ENCODE data around the gene PDE4D.

The PDE4D gene

DNA sequence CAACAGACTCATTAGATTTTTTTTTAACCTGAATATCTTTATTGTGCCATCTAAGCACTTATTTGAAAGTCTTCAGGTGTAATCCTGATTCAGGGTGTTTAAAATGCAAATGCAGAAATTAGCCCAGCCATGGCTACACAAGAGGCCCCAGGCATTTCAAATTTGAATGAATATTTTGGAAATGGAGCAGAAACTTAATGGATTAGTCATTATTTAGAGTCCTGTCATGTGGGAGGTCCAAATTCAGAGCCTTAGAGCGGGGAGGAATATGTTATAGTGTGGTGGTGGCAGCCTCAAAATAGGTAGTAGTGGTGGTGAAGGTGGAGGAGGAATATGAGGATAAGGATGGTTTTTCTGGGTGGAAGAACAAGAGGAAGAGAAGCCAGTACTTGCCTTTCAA, 743.7 kb downstream of the PDE4D start:
- Histone ChIP-seq H3K36me3 (ENCODE audit: control insufficient read depth in 1 of 2, insufficient read depth in 2 of 2, low read length in 2 of 2) (no peaks in the 10 kb centered on the region), H3K4me3 (ENCODE audit: low read depth in 1 of 2, low read length in 2 of 2) (no peak overlapping the region), H3K27me3 (ENCODE audit: control insufficient read depth in 1 of 2, insufficient read depth in 2 of 2, low read length in 2 of 2) (no peaks in the 10 kb centered on the region), H3K4me1 (ENCODE audit: control insufficient read depth in 1 of 2, insufficient read depth in 2 of 2, low read length in 2 of 2) (no peaks in the 10 kb centered on the region), H3K27ac (ENCODE audit: low read depth, low read length) (no peak overlapping the region), H3K9ac (ENCODE audit: low read depth in 1 of 2, low read length in 2 of 2) (no peak overlapping the region), H3K9me3 (ENCODE audit: control insufficient read depth in 1 of 2, low read length in 2 of 2) (no peaks in the 10 kb centered on the region)

DNA sequence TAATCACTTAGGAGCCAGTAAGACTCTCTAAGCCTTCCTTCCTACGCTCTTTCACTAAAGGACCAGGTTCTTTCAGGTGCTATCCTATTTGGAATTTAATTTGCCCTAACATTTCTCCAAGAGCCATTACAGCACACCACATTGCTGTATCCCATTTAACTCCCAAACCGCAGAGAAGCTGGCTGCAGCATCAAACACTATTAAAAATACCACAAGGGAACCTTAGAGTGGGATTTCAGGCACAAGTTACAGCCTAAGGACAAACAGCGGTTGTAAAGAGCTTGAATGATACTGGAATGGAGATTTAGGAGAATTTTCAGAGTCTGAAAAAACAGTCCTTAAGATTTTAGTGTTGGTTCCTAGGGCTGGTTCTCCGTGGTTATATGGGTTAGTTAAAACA, 744.3 kb downstream of the PDE4D start:
- Histone ChIP-seq H3K4me1 (ENCODE audit: control insufficient read depth in 1 of 2, insufficient read depth in 2 of 2, low read length in 2 of 2) (no peaks in the 10 kb centered on the region), H3K4me3 (ENCODE audit: low read depth in 1 of 2, low read length in 2 of 2) (no peak overlapping the region), H3K27ac (ENCODE audit: low read depth, low read length) (no peak overlapping the region), H3K27me3 (ENCODE audit: control insufficient read depth in 1 of 2, insufficient read depth in 2 of 2, low read length in 2 of 2) (no peaks in the 10 kb centered on the region), H3K36me3 (ENCODE audit: control insufficient read depth in 1 of 2, insufficient read depth in 2 of 2, low read length in 2 of 2) (no peaks in the 10 kb centered on the region), H3K9ac (ENCODE audit: low read depth in 1 of 2, low read length in 2 of 2) (no peak overlapping the region), H3K9me3 (ENCODE audit: control insufficient read depth in 1 of 2, low read length in 2 of 2) (no peaks in the 10 kb centered on the region)

DNA sequence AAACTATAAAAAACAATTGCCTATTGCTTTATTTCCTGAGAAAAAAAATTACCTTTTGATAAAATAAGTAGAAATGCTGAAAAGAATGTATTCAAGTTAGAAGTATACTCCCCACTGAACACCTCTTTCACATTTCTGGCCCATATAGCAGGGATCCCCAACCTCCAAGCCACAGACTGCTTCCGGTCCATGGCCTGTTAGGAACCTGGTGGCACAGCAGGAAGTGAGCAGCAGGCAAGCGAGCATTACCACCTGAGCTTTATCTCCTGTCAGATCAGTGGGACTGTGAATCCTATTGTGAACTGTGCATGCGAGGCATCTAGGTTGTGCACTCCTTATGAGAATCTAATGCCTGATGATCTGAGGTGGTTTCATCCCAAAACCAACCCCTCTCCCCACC, 746.8 kb downstream of the PDE4D start:
- Histone ChIP-seq H3K9me3 (ENCODE audit: control insufficient read depth in 1 of 2, low read length in 2 of 2) (no peaks in the 10 kb centered on the region), H3K27me3 (ENCODE audit: control insufficient read depth in 1 of 2, insufficient read depth in 2 of 2, low read length in 2 of 2) (no peaks in the 10 kb centered on the region), H3K9ac (ENCODE audit: low read depth in 1 of 2, low read length in 2 of 2) (no peak overlapping the region), H3K4me1 (ENCODE audit: control insufficient read depth in 1 of 2, insufficient read depth in 2 of 2, low read length in 2 of 2) (no peaks in the 10 kb centered on the region), H3K4me3 (ENCODE audit: low read depth in 1 of 2, low read length in 2 of 2) (no peak overlapping the region), H3K36me3 (ENCODE audit: control insufficient read depth in 1 of 2, insufficient read depth in 2 of 2, low read length in 2 of 2) (no peaks in the 10 kb centered on the region), H3K27ac (ENCODE audit: low read depth, low read length) (no peak overlapping the region)

DNA sequence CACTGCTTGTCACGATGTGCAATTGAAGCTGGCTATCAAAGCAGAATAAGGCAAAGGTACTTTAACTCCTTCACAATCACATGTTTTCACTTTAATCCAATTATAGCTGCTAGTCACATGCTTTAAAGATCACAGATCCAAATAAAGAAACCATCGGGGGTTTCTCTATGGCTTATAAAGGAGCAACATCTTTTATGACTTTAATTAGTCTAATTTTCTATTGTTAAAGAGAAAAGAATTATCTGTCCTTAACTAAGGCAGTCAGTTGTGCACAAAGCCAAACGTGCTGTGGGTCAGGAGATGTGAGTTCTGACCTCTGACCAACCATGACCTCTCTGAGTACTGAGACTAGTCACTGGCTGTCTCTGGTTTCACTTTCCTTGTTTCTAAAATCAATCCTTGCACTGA, 749.6 kb downstream of the PDE4D start:
- Histone ChIP-seq H3K4me3 (ENCODE audit: low read depth in 1 of 2, low read length in 2 of 2) (no peak overlapping the region), H3K27me3 (ENCODE audit: control insufficient read depth in 1 of 2, insufficient read depth in 2 of 2, low read length in 2 of 2) (no peaks in the 10 kb centered on the region), H3K27ac (ENCODE audit: low read depth, low read length) (no peak overlapping the region), H3K4me1 (ENCODE audit: control insufficient read depth in 1 of 2, insufficient read depth in 2 of 2, low read length in 2 of 2) (no peaks in the 10 kb centered on the region), H3K9me3 (ENCODE audit: control insufficient read depth in 1 of 2, low read length in 2 of 2) (no peaks in the 10 kb centered on the region), H3K9ac (ENCODE audit: low read depth in 1 of 2, low read length in 2 of 2) (no peak overlapping the region), H3K36me3 (ENCODE audit: control insufficient read depth in 1 of 2, insufficient read depth in 2 of 2, low read length in 2 of 2) (no peaks in the 10 kb centered on the region)

DNA sequence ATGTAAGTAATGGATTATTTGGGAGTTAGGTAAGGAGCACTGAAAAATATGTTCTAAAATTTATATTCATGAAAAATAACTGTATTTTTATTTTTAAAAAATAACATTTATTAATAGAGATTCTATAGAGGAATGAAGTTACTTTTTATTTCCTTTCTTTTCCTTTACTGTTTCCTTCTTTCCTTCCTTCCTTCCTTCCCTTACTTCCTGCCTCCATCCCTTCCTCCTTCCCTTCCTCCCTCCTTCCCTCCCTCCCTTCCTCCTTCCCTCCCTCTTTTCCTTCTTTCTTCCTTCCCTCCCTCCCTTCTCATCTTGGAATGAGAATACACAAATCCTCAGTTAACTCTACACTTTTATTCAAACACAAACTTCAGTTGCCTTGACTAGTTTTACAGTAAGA, 750.6 kb downstream of the PDE4D start:
- H3K4me3 ChIP-seq (ENCODE audit: low read depth in 1 of 2, low read length in 2 of 2), result no peak overlapping the region
- no peaks in the 10 kb centered on the region for H3K27me3 ChIP-seq (ENCODE audit: control insufficient read depth in 1 of 2, insufficient read depth in 2 of 2, low read length in 2 of 2)
- H3K9me3 ChIP-seq (ENCODE audit: control insufficient read depth in 1 of 2, low read length in 2 of 2), result no peaks in the 10 kb centered on the region
- no peaks in the 10 kb centered on the region for H3K36me3 ChIP-seq (ENCODE audit: control insufficient read depth in 1 of 2, insufficient read depth in 2 of 2, low read length in 2 of 2)
- no peaks in the 10 kb centered on the region for H3K4me1 ChIP-seq (ENCODE audit: control insufficient read depth in 1 of 2, insufficient read depth in 2 of 2, low read length in 2 of 2)
- no peak overlapping the region for H3K9ac ChIP-seq (ENCODE audit: low read depth in 1 of 2, low read length in 2 of 2)
- H3K27ac ChIP-seq (ENCODE audit: low read depth, low read length), result no peak overlapping the region

DNA sequence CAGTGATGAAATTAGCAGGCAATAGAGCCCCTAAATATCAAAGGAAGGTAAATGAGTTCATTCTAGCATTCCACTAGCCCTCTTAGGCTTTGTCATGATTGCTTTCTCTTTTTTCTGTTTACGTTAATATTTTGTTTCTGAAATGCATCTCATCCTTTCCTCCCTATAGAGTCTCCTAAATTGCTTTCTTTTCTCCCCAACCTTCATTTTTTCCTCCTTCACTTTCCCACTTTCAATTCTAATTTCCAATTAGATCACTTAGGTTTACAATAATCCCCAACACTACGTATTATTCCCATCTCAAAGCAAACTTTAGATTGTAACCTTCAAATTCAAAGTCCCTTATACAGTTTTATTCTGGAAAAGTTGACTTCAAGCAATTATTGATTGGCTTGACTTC, 751.4 kb downstream of the PDE4D start:
- Histone ChIP-seq H3K9ac (ENCODE audit: low read depth in 1 of 2, low read length in 2 of 2) (no peak overlapping the region), H3K27me3 (ENCODE audit: control insufficient read depth in 1 of 2, insufficient read depth in 2 of 2, low read length in 2 of 2) (no peaks in the 10 kb centered on the region), H3K4me1 (ENCODE audit: control insufficient read depth in 1 of 2, insufficient read depth in 2 of 2, low read length in 2 of 2) (no peaks in the 10 kb centered on the region), H3K27ac (ENCODE audit: low read depth, low read length) (no peak overlapping the region), H3K9me3 (ENCODE audit: control insufficient read depth in 1 of 2, low read length in 2 of 2) (no peaks in the 10 kb centered on the region), H3K36me3 (ENCODE audit: control insufficient read depth in 1 of 2, insufficient read depth in 2 of 2, low read length in 2 of 2) (no peaks in the 10 kb centered on the region), H3K4me3 (ENCODE audit: low read depth in 1 of 2, low read length in 2 of 2) (no peak overlapping the region)

DNA sequence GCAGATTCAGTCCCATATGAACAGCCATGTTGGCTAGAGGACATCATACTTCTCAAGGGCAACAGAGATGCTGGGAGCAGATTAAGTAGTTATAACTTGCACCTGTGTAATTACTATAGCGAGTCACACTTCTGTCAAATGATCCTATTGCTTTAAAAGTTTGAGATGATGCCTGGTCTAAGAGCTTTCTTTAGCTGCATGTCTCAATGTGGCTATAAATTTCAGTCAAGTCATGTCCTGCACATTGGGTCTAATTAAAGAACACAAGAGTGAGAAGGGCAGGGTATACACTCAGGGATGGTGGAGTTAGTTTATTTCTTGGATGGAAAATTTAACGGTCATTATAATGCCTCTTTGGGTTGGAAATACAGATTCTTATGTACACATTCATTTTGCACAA, 753.4 kb downstream of the PDE4D start:
- no peaks in the 10 kb centered on the region for H3K36me3 ChIP-seq (ENCODE audit: control insufficient read depth in 1 of 2, insufficient read depth in 2 of 2, low read length in 2 of 2)
- no peaks in the 10 kb centered on the region for H3K9me3 ChIP-seq (ENCODE audit: control insufficient read depth in 1 of 2, low read length in 2 of 2)
- no peaks in the 10 kb centered on the region for H3K4me1 ChIP-seq (ENCODE audit: control insufficient read depth in 1 of 2, insufficient read depth in 2 of 2, low read length in 2 of 2)
- H3K9ac ChIP-seq (ENCODE audit: low read depth in 1 of 2, low read length in 2 of 2), result no peak overlapping the region
- H3K27me3 ChIP-seq (ENCODE audit: control insufficient read depth in 1 of 2, insufficient read depth in 2 of 2, low read length in 2 of 2), result no peaks in the 10 kb centered on the region
- H3K4me3 ChIP-seq (ENCODE audit: low read depth in 1 of 2, low read length in 2 of 2), result no peak overlapping the region
- no peak overlapping the region for H3K27ac ChIP-seq (ENCODE audit: low read depth, low read length)

DNA sequence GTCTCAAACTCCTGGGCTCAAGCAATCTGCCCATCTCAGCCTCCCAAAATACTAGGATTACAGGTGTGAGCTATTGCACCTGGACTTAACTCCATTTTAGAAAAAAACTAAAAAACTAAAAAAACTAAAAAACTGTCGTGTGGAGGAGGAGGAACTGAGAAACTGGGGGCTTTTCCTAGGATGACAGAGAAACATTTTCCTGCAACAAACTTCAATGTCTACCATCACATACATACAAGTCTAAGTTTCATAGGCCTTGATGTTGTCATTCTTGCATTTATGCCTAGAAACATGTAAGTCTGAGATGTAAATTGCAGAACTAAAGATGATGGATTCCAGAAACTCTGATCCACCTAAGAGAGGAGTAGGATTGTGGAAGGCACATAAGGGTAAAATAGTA, 753.8 kb downstream of the PDE4D start:
- H3K9me3 ChIP-seq (ENCODE audit: control insufficient read depth in 1 of 2, low read length in 2 of 2), result no peaks in the 10 kb centered on the region
- H3K27me3 ChIP-seq (ENCODE audit: control insufficient read depth in 1 of 2, insufficient read depth in 2 of 2, low read length in 2 of 2), result no peaks in the 10 kb centered on the region
- no peaks in the 10 kb centered on the region for H3K36me3 ChIP-seq (ENCODE audit: control insufficient read depth in 1 of 2, insufficient read depth in 2 of 2, low read length in 2 of 2)
- no peak overlapping the region for H3K27ac ChIP-seq (ENCODE audit: low read depth, low read length)
- H3K9ac ChIP-seq (ENCODE audit: low read depth in 1 of 2, low read length in 2 of 2), result no peak overlapping the region
- no peak overlapping the region for H3K4me3 ChIP-seq (ENCODE audit: low read depth in 1 of 2, low read length in 2 of 2)
- H3K4me1 ChIP-seq (ENCODE audit: control insufficient read depth in 1 of 2, insufficient read depth in 2 of 2, low read length in 2 of 2), result no peaks in the 10 kb centered on the region

DNA sequence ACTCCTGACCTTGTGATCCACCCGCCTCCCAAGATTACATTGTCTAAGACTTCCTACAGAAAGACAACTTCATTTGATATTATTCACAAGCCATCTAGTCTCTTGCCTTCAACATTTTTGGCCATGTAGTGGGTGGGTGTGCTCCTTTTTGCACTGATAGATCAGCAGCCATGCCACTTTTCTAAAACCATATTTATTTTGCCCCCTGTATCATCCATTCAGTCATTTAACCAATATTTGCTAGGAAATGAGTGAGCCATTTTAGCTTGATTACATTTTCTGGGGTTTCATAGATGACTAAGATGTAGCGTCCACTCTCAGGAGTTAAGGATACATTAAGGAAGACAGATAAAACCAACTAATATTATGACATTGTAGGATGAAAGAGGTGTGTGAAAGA, 755.0 kb downstream of the PDE4D start:
- Histone ChIP-seq H3K9me3 (ENCODE audit: control insufficient read depth in 1 of 2, low read length in 2 of 2) (no peaks in the 10 kb centered on the region), H3K9ac (ENCODE audit: low read depth in 1 of 2, low read length in 2 of 2) (no peak overlapping the region), H3K36me3 (ENCODE audit: control insufficient read depth in 1 of 2, insufficient read depth in 2 of 2, low read length in 2 of 2) (no peaks in the 10 kb centered on the region), H3K4me1 (ENCODE audit: control insufficient read depth in 1 of 2, insufficient read depth in 2 of 2, low read length in 2 of 2) (no peaks in the 10 kb centered on the region), H3K27ac (ENCODE audit: low read depth, low read length) (no peak overlapping the region), H3K4me3 (ENCODE audit: low read depth in 1 of 2, low read length in 2 of 2) (no peak overlapping the region), H3K27me3 (ENCODE audit: control insufficient read depth in 1 of 2, insufficient read depth in 2 of 2, low read length in 2 of 2) (no peaks in the 10 kb centered on the region)

DNA sequence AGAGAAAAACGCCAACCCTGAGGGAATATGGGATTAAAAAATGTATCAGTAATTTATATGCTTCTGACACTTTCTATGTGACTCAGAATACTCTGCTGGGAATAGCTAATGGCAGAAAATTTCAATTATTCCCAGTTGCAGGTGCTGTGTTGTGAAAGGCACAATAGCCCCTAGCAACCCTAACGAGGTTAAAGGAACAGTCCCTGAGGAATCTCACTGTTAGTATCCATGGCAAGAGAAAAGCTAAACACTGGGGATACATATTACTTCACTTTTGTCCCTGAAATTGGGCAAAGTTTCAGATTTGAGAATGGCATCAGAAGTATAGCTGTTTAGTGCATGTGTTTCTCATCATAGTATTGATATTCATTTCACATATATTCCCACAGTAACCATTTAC, 755.7 kb downstream of the PDE4D start:
- no peaks in the 10 kb centered on the region for H3K36me3 ChIP-seq (ENCODE audit: control insufficient read depth in 1 of 2, insufficient read depth in 2 of 2, low read length in 2 of 2)
- no peak overlapping the region for H3K27ac ChIP-seq (ENCODE audit: low read depth, low read length)
- no peaks in the 10 kb centered on the region for H3K9me3 ChIP-seq (ENCODE audit: control insufficient read depth in 1 of 2, low read length in 2 of 2)
- no peak overlapping the region for H3K4me3 ChIP-seq (ENCODE audit: low read depth in 1 of 2, low read length in 2 of 2)
- no peak overlapping the region for H3K9ac ChIP-seq (ENCODE audit: low read depth in 1 of 2, low read length in 2 of 2)
- no peaks in the 10 kb centered on the region for H3K27me3 ChIP-seq (ENCODE audit: control insufficient read depth in 1 of 2, insufficient read depth in 2 of 2, low read length in 2 of 2)
- no peaks in the 10 kb centered on the region for H3K4me1 ChIP-seq (ENCODE audit: control insufficient read depth in 1 of 2, insufficient read depth in 2 of 2, low read length in 2 of 2)

DNA sequence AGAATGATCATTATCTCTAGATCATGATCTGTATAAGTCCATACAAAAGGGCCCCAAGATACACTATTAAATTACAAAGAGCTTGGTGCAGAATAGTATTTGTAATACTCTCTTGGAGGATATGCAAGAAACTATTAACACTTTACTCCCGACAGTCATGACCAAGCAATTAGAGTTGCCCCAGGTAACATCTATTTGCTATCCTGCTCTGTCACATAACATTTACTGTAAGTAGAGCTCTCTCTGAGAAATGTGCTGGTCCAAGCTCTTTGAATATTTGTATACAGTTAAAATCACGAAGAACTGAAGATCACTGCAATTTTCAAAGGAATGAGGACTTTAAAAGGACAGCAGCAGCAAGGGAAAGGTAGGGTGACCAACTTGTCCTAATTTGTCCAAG, 757.0 kb downstream of the PDE4D start:
- no peak overlapping the region for H3K9ac ChIP-seq (ENCODE audit: low read depth in 1 of 2, low read length in 2 of 2)
- H3K36me3 ChIP-seq (ENCODE audit: control insufficient read depth in 1 of 2, insufficient read depth in 2 of 2, low read length in 2 of 2), result peaks cover 0 to 2% of the 10 kb centered on the region in 2 donors
- H3K4me3 ChIP-seq (ENCODE audit: low read depth in 1 of 2, low read length in 2 of 2), result no peak overlapping the region
- no peaks in the 10 kb centered on the region for H3K9me3 ChIP-seq (ENCODE audit: control insufficient read depth in 1 of 2, low read length in 2 of 2)
- H3K4me1 ChIP-seq (ENCODE audit: control insufficient read depth in 1 of 2, insufficient read depth in 2 of 2, low read length in 2 of 2), result no peaks in the 10 kb centered on the region
- no peaks in the 10 kb centered on the region for H3K27me3 ChIP-seq (ENCODE audit: control insufficient read depth in 1 of 2, insufficient read depth in 2 of 2, low read length in 2 of 2)
- H3K27ac ChIP-seq (ENCODE audit: low read depth, low read length), result no peak overlapping the region

All from duodenal mucosa (tissue), 2 donors.